Heart left ventricle (tissue), 13 donors: Measurements from ENCODE around the gene AKAP12.

Experiments
- CTCF ChIP-seq, 12 donors: fragments of 200-600 bp; sonication (generic) in 4 of 12; IDR thresholded peaks; one replicate each; pipeline versions ENCODE4 v1.5.0 to v1.8.0; 2018 to 2022; ENCODE audit warnings: antibody characterized with exemption in 12 of 12, mild to moderate bottlenecking in 5 of 12
- POLR2A ChIP-seq, 2 donors: fragments of 450-650 bp; IDR thresholded peaks; one replicate each; pipeline ENCODE4 v1.6.1; 2017; ENCODE audit warnings: antibody characterized with exemption in 2 of 2, mild to moderate bottlenecking in 2 of 2, moderate library complexity in 2 of 2
- donor health status: ischemic (EF 13 %, LVEDD 7.1; RV severe dilation, severe dysfunction).
- donor health status: DM: no; HTN: yes; CAD: no.
- donor health status: DM: no; HTN: no; CAD: no.
- donor health status: ischemic (EF 25% LVEDD 6.9; RV normal size, moderate dysfunction).
- donor health status: ischemic (EF 25% LVEDD 5.7; RV mildly dilated, moderate dysfunction).
- donor health status: ischemic (EF 35%, LVEDD 5.7; RV mildly dilated, moderate dysfunction).
- donor health status: nonischemic (EF 11% LVEDD 7.7; RV severe dilation, severe dysfunction).
- donor health status: DM: yes; HTN: yes; CAD: no.
- donor health status: PGD.
- donor health status: ischemic (EF 29% LVEDD 5.4; RV normal size, mild dysfunction).
- donor health status: nonischemic (EF 23%, LVEDD 6.1; RV moderate dilation, normal function).

DNA sequence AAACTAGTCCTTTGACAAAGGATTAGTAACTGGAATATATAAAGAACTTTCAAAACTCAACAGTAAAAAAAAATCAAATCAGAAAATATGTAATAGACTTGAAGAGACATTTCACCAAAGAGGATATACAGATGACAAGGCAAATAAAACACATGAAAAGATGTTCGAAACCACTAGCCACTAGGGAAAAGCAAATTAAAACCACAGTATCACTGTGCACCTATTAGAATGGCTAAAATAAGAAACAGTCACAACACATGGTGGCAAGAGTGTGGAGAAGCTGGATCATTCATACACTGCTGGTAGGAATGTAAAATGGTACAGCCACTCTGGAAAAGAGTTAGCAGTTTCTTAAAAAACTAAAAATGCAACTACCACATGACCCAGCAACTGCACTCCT is 136.7 kb downstream of the AKAP12 start:
- TF ChIP-seq POLR2A (IDR thresholded peaks at IDR 0.05) = no peak
- TF ChIP-seq CTCF (IDR thresholded peaks at IDR 0.05) = no peak
